Transverse colon (tissue), 4 donors: Measurements from ENCODE around the gene SYT3.
"Not testable (repeated sequence)": the region's sequence is repeated elsewhere in the genome, so short reads cannot be mapped to it uniquely, and the experiment has no call there.

Experiments used
- EP300 ChIP-seq: sonication (generic); formaldehyde crosslinking; IDR thresholded peaks from one replicate; pipeline ENCODE4 v1.6.1; 2017; ENCODE audit warnings: antibody characterized with exemption, low read depth
- POLR2A ChIP-seq: fragments of 450-650 bp; IDR thresholded peaks from one replicate; pipeline ENCODE4 v1.6.1; 2016; ENCODE audit warnings: antibody characterized with exemption, mild to moderate bottlenecking, moderate library complexity
- POLR2AphosphoS5 ChIP-seq, 3 donors: sonication (generic); formaldehyde crosslinking; IDR thresholded peaks; one replicate each; pipeline ENCODE4 v1.6.1; 2016; ENCODE audit warnings: antibody characterized with exemption in 3 of 3
- TF ChIP-seq, protein P1 (sequence below), 5 experiments: fragments of 200-600 bp in 3 of 5; fragments of 450-650 bp in 2 of 5; sonication (generic) in 3 of 5; IDR thresholded peaks; 1 replicate in 2 of 5; 2 replicates in 3 of 5; pipeline ENCODE4 v1.5.1; 2016 to 2017; ENCODE audit warnings: antibody characterized with exemption in 5 of 5, inconsistent platforms in 3 of 5, mild to moderate bottlenecking in 2 of 5, moderate library complexity in 1 of 5

- TF ChIP-seq POLR2A; EP300; POLR2AphosphoS5 (IDR thresholded peaks at IDR 0.05): not testable (repeated sequence)
- TF ChIP-seq, protein P1, sequence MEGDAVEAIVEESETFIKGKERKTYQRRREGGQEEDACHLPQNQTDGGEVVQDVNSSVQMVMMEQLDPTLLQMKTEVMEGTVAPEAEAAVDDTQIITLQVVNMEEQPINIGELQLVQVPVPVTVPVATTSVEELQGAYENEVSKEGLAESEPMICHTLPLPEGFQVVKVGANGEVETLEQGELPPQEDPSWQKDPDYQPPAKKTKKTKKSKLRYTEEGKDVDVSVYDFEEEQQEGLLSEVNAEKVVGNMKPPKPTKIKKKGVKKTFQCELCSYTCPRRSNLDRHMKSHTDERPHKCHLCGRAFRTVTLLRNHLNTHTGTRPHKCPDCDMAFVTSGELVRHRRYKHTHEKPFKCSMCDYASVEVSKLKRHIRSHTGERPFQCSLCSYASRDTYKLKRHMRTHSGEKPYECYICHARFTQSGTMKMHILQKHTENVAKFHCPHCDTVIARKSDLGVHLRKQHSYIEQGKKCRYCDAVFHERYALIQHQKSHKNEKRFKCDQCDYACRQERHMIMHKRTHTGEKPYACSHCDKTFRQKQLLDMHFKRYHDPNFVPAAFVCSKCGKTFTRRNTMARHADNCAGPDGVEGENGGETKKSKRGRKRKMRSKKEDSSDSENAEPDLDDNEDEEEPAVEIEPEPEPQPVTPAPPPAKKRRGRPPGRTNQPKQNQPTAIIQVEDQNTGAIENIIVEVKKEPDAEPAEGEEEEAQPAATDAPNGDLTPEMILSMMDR (IDR thresholded peaks at IDR 0.05) = not testable (repeated sequence)
Measured at GRCh38 chr19:50620394-50620906, 19.2 kb downstream of the SYT3 start.
